Natural killer cell treated with Interleukin-12 subunit alpha and Interleukin-12 subunit beta and Interleukin-15 and Interleukin-18, amount 100 ng/mL, for 72 hours (primary cell): Measurements from ENCODE around the gene GIMAP2. TPM values are rescaled to one million over a fixed set of nuclear protein-coding genes. Genes with fewer than 3 reads are reported as not detected.

Experiments used
- ATAC-seq, 2 donors: fragments of 150-1000 bp; cut with Tn5 transposase in 1 of 2; sonication (Bioruptor Pico), chemical (Tn5 transposase) in 1 of 2; 2 replicates each; pipeline ENCODE4 v1.10.0; 2021
- DNase-seq: peaks from one replicate; pipeline ENCODE4 v3.0.0; 2022; ENCODE audit warnings: low spot score
- H3K27ac Mint-ChIP-seq, 2 donors: 1 replicate in 1 of 2; 2 replicates in 1 of 2; pipeline ENCODE4 v1.8.0; 2022; ENCODE audit warnings: mixed read lengths in 2 of 2, mild to moderate bottlenecking in 1 of 2, moderate library complexity in 1 of 2
- H3K27me3 Mint-ChIP-seq, 2 donors: 1 replicate in 1 of 2; 2 replicates in 1 of 2; pipeline ENCODE4 v1.8.0; 2022; ENCODE audit warnings: mixed read lengths in 2 of 2
- H3K36me3 Mint-ChIP-seq: one replicate; pipeline ENCODE4 v1.8.0; 2022; ENCODE audit warnings: mixed read lengths
- H3K4me1 Mint-ChIP-seq, 2 donors: 1 replicate in 1 of 2; 2 replicates in 1 of 2; pipeline ENCODE4 v1.8.0; 2022; ENCODE audit warnings: low read depth in 2 of 2, mixed read lengths in 2 of 2, mild to moderate bottlenecking in 1 of 2
- H3K4me3 Mint-ChIP-seq: one replicate; pipeline ENCODE4 v1.8.0; 2022; ENCODE audit warnings: mixed read lengths
- H3K9me3 Mint-ChIP-seq: 2 replicates; pipeline ENCODE4 v1.8.0; 2022; ENCODE audit warnings: mixed read lengths
- total RNA-seq, 2 donors: library from RNA; stranded (reverse); gene quantifications; one replicate each; pipeline ENCODE4 v1.2.3, GENCODE V29; 2022

The GIMAP2 gene
- total RNA-seq, 2 donors from 2014 or later = 26.1 to 39.2 TPM

GRCh38 chr7:150728011-150728410, 42.5 kb downstream of the GIMAP2 start:
- Mint-ChIP-seq H3K9me3 (peaks cover 11% of the 10 kb centered on the region), H3K27ac (peak overlapping the region; percentile 52 to 66), H3K4me1 (peaks cover 47 to 50% of the 10 kb centered on the region in 2 donors), H3K36me3 (peaks cover 43% of the 10 kb centered on the region), H3K27me3 (no peaks in the 10 kb centered on the region), H3K4me3 (no peak overlapping the region)
- DNase-seq (no peak), ATAC-seq (no peak)

DNA sequence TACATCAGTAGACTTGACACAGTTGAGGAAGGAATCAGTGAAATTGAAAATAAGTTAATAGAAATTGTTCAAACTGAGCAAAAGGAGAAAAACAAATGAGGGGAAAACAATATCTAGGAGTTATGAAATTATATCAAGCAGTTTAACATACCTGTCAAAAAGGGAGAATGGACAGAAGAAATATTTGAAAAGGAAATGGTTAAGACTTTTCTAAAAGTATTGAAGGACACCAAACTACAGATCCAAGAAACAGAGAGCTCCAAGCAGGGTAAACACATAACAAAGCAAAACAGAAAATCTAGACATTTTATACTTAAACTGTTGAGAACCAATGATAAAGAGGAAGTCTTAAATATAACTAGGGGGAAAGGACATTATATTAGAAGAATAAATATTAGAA, 43.1 kb downstream of the GIMAP2 start:
- DNase-seq = no peak
- Mint-ChIP-seq H3K27ac (peak overlapping the region; percentile 52 to 66), H3K9me3 (peaks cover 14% of the 10 kb centered on the region), H3K27me3 (no peaks in the 10 kb centered on the region), H3K4me1 (peaks cover 47 to 53% of the 10 kb centered on the region in 2 donors), H3K4me3 (peak overlapping the region; percentile 38), H3K36me3 (peaks cover 37% of the 10 kb centered on the region)
- ATAC-seq = no peak

- peaks cover 68 to 70% of the 10 kb centered on the region in 2 donors for H3K4me1 Mint-ChIP-seq
- peak overlapping the region; percentile 85 for H3K4me3 Mint-ChIP-seq
Observed at GRCh38 chr7:150731916-150732315, 46.4 kb downstream of the GIMAP2 start.

GRCh38 chr7:150732786-150733481, 47.4 kb downstream of the GIMAP2 start:
- H3K9me3 Mint-ChIP-seq = peaks cover 9% of the 10 kb centered on the region
- H3K27ac Mint-ChIP-seq = peak overlapping the region; percentile 97 to 98
- H3K4me1 Mint-ChIP-seq = peaks cover 61 to 64% of the 10 kb centered on the region in 2 donors
- H3K27me3 Mint-ChIP-seq = no peaks in the 10 kb centered on the region
- ATAC-seq = peak in 1 of 2 donors; percentile 11
- no peak for DNase-seq
- peak overlapping the region; percentile 85 for H3K4me3 Mint-ChIP-seq
- peaks cover 11% of the 10 kb centered on the region for H3K36me3 Mint-ChIP-seq

More at GRCh38 chr7:150731916-150732315, 46.4 kb downstream of the GIMAP2 start:
- peak; percentile 84 to 90 for ATAC-seq
- H3K27ac Mint-ChIP-seq = peak overlapping the region; percentile 97 to 98
- peaks cover 21% of the 10 kb centered on the region for H3K36me3 Mint-ChIP-seq
- no peak for DNase-seq
- H3K9me3 Mint-ChIP-seq = peaks cover 14% of the 10 kb centered on the region
- no peaks in the 10 kb centered on the region for H3K27me3 Mint-ChIP-seq

GRCh38 chr7:150733482-150734095, 48.1 kb downstream of the GIMAP2 start:
- DNase-seq = no peak
- no peaks in the 10 kb centered on the region for H3K27me3 Mint-ChIP-seq
- H3K4me3 Mint-ChIP-seq = peak overlapping the region; percentile 85
- peaks cover 61 to 66% of the 10 kb centered on the region in 2 donors for H3K4me1 Mint-ChIP-seq
- peak overlapping the region; percentile 97 to 98 for H3K27ac Mint-ChIP-seq
- peaks cover 5% of the 10 kb centered on the region for H3K9me3 Mint-ChIP-seq
- peaks cover 9% of the 10 kb centered on the region for H3K36me3 Mint-ChIP-seq
- peak; percentile 50 to 63 for ATAC-seq

DNA sequence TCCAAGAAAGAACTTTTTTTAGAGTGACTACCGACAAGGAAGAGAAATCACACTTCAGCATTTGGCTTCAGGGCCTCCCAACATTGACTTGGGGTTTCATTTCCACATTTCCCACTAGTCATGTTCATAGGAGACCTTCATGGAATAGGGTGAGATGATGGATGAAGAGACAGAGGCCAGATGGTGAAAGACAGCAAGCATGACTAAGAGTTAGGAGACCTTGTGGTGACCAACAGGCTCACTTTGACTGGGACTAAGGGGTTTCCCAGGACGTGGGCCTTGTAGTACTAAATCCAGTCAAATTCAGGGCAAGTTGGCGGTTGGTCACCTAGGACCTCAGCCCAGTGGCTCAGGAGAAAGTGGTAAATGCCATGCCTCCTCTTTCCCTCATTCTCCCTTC, 48.7 kb downstream of the GIMAP2 start:
- H3K9me3 Mint-ChIP-seq = peaks cover 3% of the 10 kb centered on the region
- ATAC-seq = peak; percentile 53 to 71
- H3K4me3 Mint-ChIP-seq = peak overlapping the region; percentile 85
- peaks cover 12% of the 10 kb centered on the region for H3K36me3 Mint-ChIP-seq
- peak overlapping the region; percentile 97 to 98 for H3K27ac Mint-ChIP-seq
- no peaks in the 10 kb centered on the region for H3K27me3 Mint-ChIP-seq
- peaks cover 61 to 70% of the 10 kb centered on the region in 2 donors for H3K4me1 Mint-ChIP-seq
- DNase-seq = no peak

DNA sequence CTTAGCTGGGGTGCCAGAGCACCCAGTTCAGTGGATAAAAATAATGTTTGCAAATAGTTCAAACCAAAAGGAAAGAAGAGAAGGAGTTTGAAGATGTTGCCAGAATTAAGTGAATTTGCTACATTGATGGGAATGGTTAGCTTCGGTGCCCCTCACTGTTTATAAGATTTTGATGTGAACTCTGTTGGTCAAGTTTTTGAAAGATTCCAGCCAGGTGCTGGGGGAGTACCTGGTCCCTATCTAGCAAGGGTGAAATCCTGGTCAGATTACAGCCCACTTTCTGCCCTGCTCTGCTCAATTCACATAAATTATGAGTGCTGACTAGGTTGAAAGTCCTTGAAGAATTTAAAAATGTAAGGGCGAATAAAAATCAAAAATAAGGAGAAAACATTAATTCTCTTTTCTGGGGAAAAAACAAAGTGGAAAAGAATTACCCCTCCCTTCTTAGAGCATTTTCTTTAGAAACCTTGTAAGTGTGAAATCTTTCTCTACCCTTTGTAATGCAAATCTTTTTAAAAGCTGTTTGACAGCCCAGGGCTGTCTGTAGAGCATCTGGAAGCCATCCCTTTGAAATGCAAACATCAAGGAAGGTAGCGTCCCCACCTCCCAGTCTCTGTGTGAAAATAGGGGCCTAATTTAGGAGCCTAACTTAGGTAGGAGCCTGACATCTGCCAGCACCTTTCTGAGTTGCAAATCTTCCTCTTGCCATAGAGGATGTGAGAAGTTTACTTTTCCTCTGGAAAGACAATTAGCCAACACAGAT, 50.3 kb downstream of the GIMAP2 start:
- DNase-seq (no peak), ATAC-seq (no peak)
- Mint-ChIP-seq H3K9me3 (peaks cover 7% of the 10 kb centered on the region), H3K27ac (peak overlapping the region; percentile 97 to 98), H3K36me3 (peaks cover 25% of the 10 kb centered on the region), H3K4me3 (peak overlapping the region; percentile 85), H3K4me1 (peaks cover 64 to 75% of the 10 kb centered on the region in 2 donors), H3K27me3 (no peaks in the 10 kb centered on the region)

DNA sequence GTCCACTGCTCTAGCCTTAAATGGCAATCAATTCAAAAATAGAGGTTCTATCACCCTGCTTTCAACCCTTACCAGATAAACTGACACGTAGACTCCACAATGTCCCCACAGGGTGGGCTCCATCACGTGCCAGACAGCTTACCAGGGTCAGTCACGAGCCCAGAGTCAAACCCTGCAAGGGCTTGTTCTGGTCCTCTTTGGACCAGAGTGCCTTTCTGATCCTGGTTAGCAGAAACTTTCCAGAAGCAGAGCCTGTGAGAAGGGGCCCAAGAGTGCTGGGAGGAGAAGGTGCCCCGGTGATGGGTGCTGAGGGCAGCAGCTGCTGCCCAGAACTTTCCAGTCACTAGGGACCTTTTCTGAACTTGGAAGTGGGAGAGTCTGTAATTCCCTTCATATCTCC, 51.4 kb downstream of the GIMAP2 start:
- Mint-ChIP-seq H3K9me3 (peaks cover 7% of the 10 kb centered on the region), H3K27ac (peak overlapping the region; percentile 97 to 98), H3K4me3 (peak overlapping the region; percentile 98), H3K36me3 (peaks cover 36% of the 10 kb centered on the region), H3K27me3 (no peaks in the 10 kb centered on the region), H3K4me1 (peaks cover 68 to 80% of the 10 kb centered on the region in 2 donors)
- DNase-seq = no peak
- peak in 1 of 2 donors; percentile 0 for ATAC-seq

- Mint-ChIP-seq H3K27me3 (no peaks in the 10 kb centered on the region), H3K4me3 (peak within 1 kb of the TSS; percentile 98), H3K36me3 (peaks cover 42% of the 10 kb centered on the region), H3K4me1 (peaks cover 69 to 81% of the 10 kb centered on the region in 2 donors), H3K9me3 (peaks cover 7% of the 10 kb centered on the region), H3K27ac (peak within 1 kb of the TSS; percentile 97 to 98)
- DNase-seq (peak; percentile 71), ATAC-seq (peak; percentile 76 to 82)
Observed at GRCh38 chr7:150737265-150738055, 52.0 kb downstream of the GIMAP2 start, which contains the start of gene GIMAP5. Gene GIMAP5, plus strand, starts transcription at chr7:150737418. Its CDS starts 3,467 bp downstream, at chr7:150740885.

GRCh38 chr7:150738092-150738491, 52.6 kb downstream of the GIMAP2 start:
- Mint-ChIP-seq H3K9me3 (peaks cover 7% of the 10 kb centered on the region), H3K4me3 (peak overlapping the region; percentile 98), H3K27me3 (no peaks in the 10 kb centered on the region), H3K36me3 (peaks cover 48% of the 10 kb centered on the region), H3K4me1 (peaks cover 70 to 81% of the 10 kb centered on the region in 2 donors), H3K27ac (peak overlapping the region; percentile 97 to 98)
- DNase-seq (no peak), ATAC-seq (peak; percentile 2 to 42)

DNA sequence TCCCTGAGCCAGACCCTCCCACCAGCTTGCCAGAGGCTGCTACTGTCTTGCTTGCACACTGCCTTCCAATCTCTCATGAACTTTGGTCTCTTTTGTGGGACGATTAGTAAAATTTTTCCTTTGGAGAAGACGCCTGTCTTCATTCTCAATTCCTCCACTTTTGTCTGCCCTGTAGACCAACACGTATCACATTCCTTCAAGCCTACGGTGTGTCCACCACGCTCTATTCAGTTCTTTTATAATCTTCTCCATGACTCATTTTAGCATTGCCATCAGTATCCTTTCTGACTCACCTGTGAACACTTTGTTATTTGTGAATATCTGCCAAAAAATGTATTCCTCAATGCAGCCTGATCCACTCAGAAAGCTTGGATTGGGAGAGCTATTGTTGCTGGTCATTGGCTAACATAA, 53.1 kb downstream of the GIMAP2 start:
- peaks cover 70 to 81% of the 10 kb centered on the region in 2 donors for H3K4me1 Mint-ChIP-seq
- ATAC-seq (peak; percentile 57 to 61), DNase-seq (no peak)
- peak overlapping the region; percentile 97 to 98 for H3K27ac Mint-ChIP-seq
- no peaks in the 10 kb centered on the region for H3K27me3 Mint-ChIP-seq
- peaks cover 49% of the 10 kb centered on the region for H3K36me3 Mint-ChIP-seq
- peak overlapping the region; percentile 98 for H3K4me3 Mint-ChIP-seq
- peaks cover 4% of the 10 kb centered on the region for H3K9me3 Mint-ChIP-seq

GRCh38 chr7:150739033-150739432, 53.5 kb downstream of the GIMAP2 start:
- Mint-ChIP-seq H3K27ac (peak overlapping the region; percentile 97 to 98), H3K4me1 (peaks cover 68 to 79% of the 10 kb centered on the region in 2 donors), H3K4me3 (peak overlapping the region; percentile 98), H3K36me3 (peaks cover 49% of the 10 kb centered on the region), H3K27me3 (no peaks in the 10 kb centered on the region), H3K9me3 (peaks cover 4% of the 10 kb centered on the region)
- ATAC-seq = no peak
- DNase-seq = no peak

GRCh38 chr7:150740053-150740452, 54.5 kb downstream of the GIMAP2 start:
- Mint-ChIP-seq H3K4me1 (peaks cover 68 to 77% of the 10 kb centered on the region in 2 donors), H3K4me3 (peak overlapping the region; percentile 98), H3K27ac (peak overlapping the region; percentile 97 to 98), H3K27me3 (no peaks in the 10 kb centered on the region), H3K36me3 (peaks cover 56% of the 10 kb centered on the region), H3K9me3 (peaks cover 4% of the 10 kb centered on the region)
- no peak for DNase-seq
- ATAC-seq = peak in 1 of 2 donors; percentile 1
